Activated CD8-positive, alpha-beta T cell treated with anti-CD3 and anti-CD28 coated beads for 36 hours (primary cell): Measurements from ENCODE around the gene ITPR2. TPM values are rescaled to one million over a fixed set of nuclear protein-coding genes. Genes with fewer than 3 reads are reported as not detected.

Source experiments
- ATAC-seq: fragments of 200-7000 bp; cut with Tn5 transposase; one replicate; pipeline ENCODE4 v1.10.0; 2021; ENCODE audit warnings: mild to moderate bottlenecking, moderate library complexity
- CTCF ChIA-PET: fragments of 350-600 bp; sonication (Branson Sonifier 250); formaldehyde crosslinking; loops from one replicate; lab custom pipeline; 2021; ENCODE audit warnings: antibody characterized with exemption; lab: Charles Lee
- POLR2A ChIA-PET: fragments of 350-600 bp; sonication (Branson Sonifier 250); formaldehyde crosslinking; loops from one replicate; lab custom pipeline; 2021; ENCODE audit warnings: antibody characterized with exemption; lab: Charles Lee
- DNase-seq: peaks from one replicate; pipeline ENCODE4 v3.0.0-alpha.2; 2020
- H3K27ac Mint-ChIP-seq: one replicate; pipeline ENCODE4 v1.8.0; 2021; ENCODE audit warnings: mild to moderate bottlenecking, mixed read lengths
- H3K27me3 Mint-ChIP-seq: one replicate; pipeline ENCODE4 v1.8.0; 2021; ENCODE audit warnings: mixed read lengths
- H3K36me3 Mint-ChIP-seq: one replicate; pipeline ENCODE4 v1.8.0; 2021; ENCODE audit warnings: low read depth, mixed read lengths
- H3K4me1 Mint-ChIP-seq: one replicate; pipeline ENCODE4 v1.8.0; 2021; ENCODE audit warnings: low read depth, mixed read lengths
- H3K4me3 Mint-ChIP-seq: one replicate; pipeline ENCODE4 v1.8.0; 2021; ENCODE audit warnings: mild to moderate bottlenecking, moderate library complexity, mixed read lengths
- H3K9me3 Mint-ChIP-seq: one replicate; pipeline ENCODE4 v1.8.0; 2021; ENCODE audit warnings: mixed read lengths
- CTCF ChIP-seq: fragments of 200-600 bp; IDR thresholded peaks from one replicate; pipeline ENCODE4 v1.8.0; 2022; ENCODE audit warnings: antibody characterized with exemption, mild to moderate bottlenecking
- intact Hi-C: fragments of 100-400 bp; cut with micrococcal nuclease; formaldehyde crosslinking; loops from one replicate; pipeline ENCODE4 v1.10.0; 2022
- total RNA-seq, 2 experiments: library from RNA; stranded (reverse); gene quantifications; one replicate each; pipeline ENCODE4 v1.2.3, GENCODE V29; 2021

Gene ITPR2
- total RNA-seq, 2 experiments from 2014 or later = 38.9 to 41.2 TPM

GRCh38 chr12:26347300-26347699 is 485.7 kb downstream of the ITPR2 start:
- Mint-ChIP-seq H3K27ac (no peak overlapping the region), H3K36me3 (peaks cover 7% of the 10 kb centered on the region), H3K4me3 (no peak overlapping the region), H3K27me3 (no peaks in the 10 kb centered on the region), H3K9me3 (no peaks in the 10 kb centered on the region), H3K4me1 (peaks cover 6% of the 10 kb centered on the region)
- ChIA-PET POLR2A (interaction anchor here (0.8 kb wide), 1 partner anchor 64 kb away, joined by 3 read pairs; no protein-coding TSS in a partner anchor), CTCF (interaction anchor here (1.4 kb wide), 1 partner anchor 538 kb away, joined by 5 read pairs; no protein-coding TSS in a partner anchor)
- DNase-seq (no peak), ATAC-seq (no peak)
- intact Hi-C loops = no loop called here
- no peak for TF ChIP-seq CTCF

- no peaks in the 10 kb centered on the region for H3K9me3 Mint-ChIP-seq
- ChIA-PET CTCF (interaction anchor here (1.4 kb wide), 1 partner anchor 538 kb away, joined by 5 read pairs; no protein-coding TSS in a partner anchor), POLR2A (interaction anchor here (0.8 kb wide), 1 partner anchor 64 kb away, joined by 3 read pairs; no protein-coding TSS in a partner anchor)
- H3K4me3 Mint-ChIP-seq = no peak overlapping the region
- intact Hi-C loops = no loop called here
- DNase-seq = no peak
- no peak for TF ChIP-seq CTCF
- H3K27me3 Mint-ChIP-seq = no peaks in the 10 kb centered on the region
- no peak overlapping the region for H3K27ac Mint-ChIP-seq
- H3K36me3 Mint-ChIP-seq = peaks cover 6% of the 10 kb centered on the region
- no peak for ATAC-seq
- H3K4me1 Mint-ChIP-seq = peaks cover 8% of the 10 kb centered on the region
Measured at GRCh38 chr12:26346736-26347135, 486.3 kb downstream of the ITPR2 start.

GRCh38 chr12:26345471-26346003 is 487.5 kb downstream of the ITPR2 start:
- no peak for TF ChIP-seq CTCF
- intact Hi-C loops = no loop called here
- ChIA-PET POLR2A (no interaction called here), CTCF (no interaction called here)
- Mint-ChIP-seq H3K27ac (no peak overlapping the region), H3K27me3 (no peaks in the 10 kb centered on the region), H3K36me3 (peaks cover 9% of the 10 kb centered on the region), H3K4me3 (no peak overlapping the region), H3K4me1 (peaks cover 14% of the 10 kb centered on the region), H3K9me3 (no peaks in the 10 kb centered on the region)
- DNase-seq (no peak), ATAC-seq (no peak)

GRCh38 chr12:26341491-26341890 is 491.5 kb downstream of the ITPR2 start:
- POLR2A ChIA-PET = no interaction called here
- H3K36me3 Mint-ChIP-seq = peaks cover 30% of the 10 kb centered on the region

More at GRCh38 chr12:26341491-26341890, 491.5 kb downstream of the ITPR2 start:
- CTCF ChIA-PET = interaction anchor here (1.5 kb wide), 1 partner anchor 12 kb away, joined by 4 read pairs; no protein-coding TSS in a partner anchor
- intact Hi-C loops = no loop called here
- no peak for TF ChIP-seq CTCF
- Mint-ChIP-seq H3K27ac (no peak overlapping the region), H3K4me3 (no peak overlapping the region), H3K9me3 (no peaks in the 10 kb centered on the region), H3K27me3 (no peaks in the 10 kb centered on the region), H3K4me1 (peaks cover 14% of the 10 kb centered on the region)
- DNase-seq (no peak), ATAC-seq (no peak)
